NOMO-1 treated with dmso at 0.1 percent for 144 hours (cell line): ENCODE data around the gene PLCB1.

ENCODE experiments used
- DNase-seq: peaks from one replicate; lab custom pipeline; 2025; ENCODE audit not compliant: unreplicated experiment; lab: John Stamatoyannopoulos, UW

Gene PLCB1

GRCh38 chr20:8474027-8474668 is 342.1 kb downstream of the PLCB1 start:
- no peak for DNase-seq

GRCh38 chr20:8476021-8476420 is 344.0 kb downstream of the PLCB1 start:
- DNase-seq, result peak; percentile 28

- DNase-seq, result no peak
Observed at GRCh38 chr20:8480597-8480996, 348.5 kb downstream of the PLCB1 start.

- DNase-seq, result no peak
Observed at GRCh38 chr20:8487696-8488095, 355.6 kb downstream of the PLCB1 start.

GRCh38 chr20:8489094-8489883 is 357.2 kb downstream of the PLCB1 start:
- no peak for DNase-seq

GRCh38 chr20:8490076-8490830 is 358.2 kb downstream of the PLCB1 start:
- DNase-seq, result no peak

- DNase-seq, result no peak
Observed at GRCh38 chr20:8492173-8492572, 360.1 kb downstream of the PLCB1 start.

- DNase-seq, result no peak
Observed at GRCh38 chr20:8498571-8498970, 366.5 kb downstream of the PLCB1 start.

- DNase-seq, result no peak
Observed at GRCh38 chr20:8504030-8504429, 372.0 kb downstream of the PLCB1 start.

- peak; percentile 30 for DNase-seq
Observed at GRCh38 chr20:8505476-8506200, 373.6 kb downstream of the PLCB1 start.

GRCh38 chr20:8507231-8507630 is 375.2 kb downstream of the PLCB1 start:
- no peak for DNase-seq

- no peak for DNase-seq
Observed at GRCh38 chr20:8509809-8510208, 377.7 kb downstream of the PLCB1 start.

GRCh38 chr20:8510808-8511207 is 378.7 kb downstream of the PLCB1 start:
- no peak for DNase-seq

GRCh38 chr20:8512003-8512402 is 379.9 kb downstream of the PLCB1 start:
- no peak for DNase-seq

GRCh38 chr20:8515810-8516435 is 383.9 kb downstream of the PLCB1 start:
- DNase-seq, result no peak

GRCh38 chr20:8518878-8519277 is 386.8 kb downstream of the PLCB1 start:
- no peak for DNase-seq

- no peak for DNase-seq
Observed at GRCh38 chr20:8519887-8520286, 387.8 kb downstream of the PLCB1 start.

GRCh38 chr20:8522168-8522567 is 390.1 kb downstream of the PLCB1 start:
- DNase-seq, result no peak

GRCh38 chr20:8523684-8524083 is 391.6 kb downstream of the PLCB1 start:
- no peak for DNase-seq

GRCh38 chr20:8524101-8525016 is 392.3 kb downstream of the PLCB1 start:
- no peak for DNase-seq
